GM06990 (cell line): ENCODE results near the gene SEMA5A.

Experiments
- DNase-seq: peaks from one replicate; pipeline ENCODE4 v3.0.0-alpha.2; 2011; ENCODE audit not compliant: insufficient read length; ENCODE audit errors: extremely low read depth
- H3K27me3 ChIP-seq: replicated peaks from 2 replicates; pipeline ENCODE4 v1.6.0; 2011; ENCODE audit warnings: low read length; ENCODE audit not compliant: control insufficient read depth, insufficient read depth
- H3K36me3 ChIP-seq: 2 replicates; pipeline ENCODE4 v1.5.1; 2011; ENCODE audit warnings: low read length; ENCODE audit not compliant: control insufficient read depth, insufficient read depth
- H3K4me3 ChIP-seq: replicated peaks from 2 replicates; pipeline ENCODE4 v1.5.1; 2011; ENCODE audit warnings: low read depth, mild to moderate bottlenecking, control low read depth, low read length
- TF ChIP-seq, protein P1 (sequence below): IDR thresholded peaks from 2 replicates; pipeline ENCODE4 v1.5.1; 2011; ENCODE audit warnings: low read length, control low read depth, mild to moderate bottlenecking, inconsistent platforms; ENCODE audit not compliant: insufficient read depth, poor library complexity, severe bottlenecking

Gene SEMA5A

DNA sequence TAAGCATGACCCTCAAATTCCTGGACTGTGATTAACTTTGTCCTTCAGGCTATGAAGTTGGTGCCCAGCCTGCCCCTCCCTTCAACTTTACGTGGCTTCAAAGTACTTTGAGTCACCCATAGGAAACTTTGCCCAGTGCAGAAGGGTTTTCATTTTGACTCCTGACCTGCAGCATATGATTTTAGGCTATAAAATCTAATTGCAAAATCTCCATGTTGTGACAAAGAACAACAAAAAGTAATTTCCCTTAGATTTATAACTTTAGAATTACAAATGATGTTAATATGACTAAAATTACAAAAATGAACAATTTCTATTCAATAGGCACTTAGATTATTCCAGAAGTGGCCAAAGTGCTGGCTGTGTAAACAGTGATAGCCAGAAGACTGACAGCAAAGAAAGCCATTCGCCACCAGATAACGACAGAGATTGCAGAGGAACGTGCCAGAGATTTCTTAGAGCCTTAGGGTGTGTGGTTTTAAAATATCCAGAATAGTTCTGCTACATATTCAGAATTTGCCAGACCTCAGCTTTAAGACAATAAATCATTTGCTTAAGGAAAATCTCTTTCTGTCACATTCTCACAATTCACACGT lies 197.4 kb downstream of the SEMA5A start:
- H3K27me3 ChIP-seq, result no peaks in the 10 kb centered on the region
- no peak for DNase-seq
- no peak overlapping the region for H3K4me3 ChIP-seq
- H3K36me3 ChIP-seq, result no peaks in the 10 kb centered on the region
- TF ChIP-seq, protein P1, sequence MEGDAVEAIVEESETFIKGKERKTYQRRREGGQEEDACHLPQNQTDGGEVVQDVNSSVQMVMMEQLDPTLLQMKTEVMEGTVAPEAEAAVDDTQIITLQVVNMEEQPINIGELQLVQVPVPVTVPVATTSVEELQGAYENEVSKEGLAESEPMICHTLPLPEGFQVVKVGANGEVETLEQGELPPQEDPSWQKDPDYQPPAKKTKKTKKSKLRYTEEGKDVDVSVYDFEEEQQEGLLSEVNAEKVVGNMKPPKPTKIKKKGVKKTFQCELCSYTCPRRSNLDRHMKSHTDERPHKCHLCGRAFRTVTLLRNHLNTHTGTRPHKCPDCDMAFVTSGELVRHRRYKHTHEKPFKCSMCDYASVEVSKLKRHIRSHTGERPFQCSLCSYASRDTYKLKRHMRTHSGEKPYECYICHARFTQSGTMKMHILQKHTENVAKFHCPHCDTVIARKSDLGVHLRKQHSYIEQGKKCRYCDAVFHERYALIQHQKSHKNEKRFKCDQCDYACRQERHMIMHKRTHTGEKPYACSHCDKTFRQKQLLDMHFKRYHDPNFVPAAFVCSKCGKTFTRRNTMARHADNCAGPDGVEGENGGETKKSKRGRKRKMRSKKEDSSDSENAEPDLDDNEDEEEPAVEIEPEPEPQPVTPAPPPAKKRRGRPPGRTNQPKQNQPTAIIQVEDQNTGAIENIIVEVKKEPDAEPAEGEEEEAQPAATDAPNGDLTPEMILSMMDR, result no peak

DNA sequence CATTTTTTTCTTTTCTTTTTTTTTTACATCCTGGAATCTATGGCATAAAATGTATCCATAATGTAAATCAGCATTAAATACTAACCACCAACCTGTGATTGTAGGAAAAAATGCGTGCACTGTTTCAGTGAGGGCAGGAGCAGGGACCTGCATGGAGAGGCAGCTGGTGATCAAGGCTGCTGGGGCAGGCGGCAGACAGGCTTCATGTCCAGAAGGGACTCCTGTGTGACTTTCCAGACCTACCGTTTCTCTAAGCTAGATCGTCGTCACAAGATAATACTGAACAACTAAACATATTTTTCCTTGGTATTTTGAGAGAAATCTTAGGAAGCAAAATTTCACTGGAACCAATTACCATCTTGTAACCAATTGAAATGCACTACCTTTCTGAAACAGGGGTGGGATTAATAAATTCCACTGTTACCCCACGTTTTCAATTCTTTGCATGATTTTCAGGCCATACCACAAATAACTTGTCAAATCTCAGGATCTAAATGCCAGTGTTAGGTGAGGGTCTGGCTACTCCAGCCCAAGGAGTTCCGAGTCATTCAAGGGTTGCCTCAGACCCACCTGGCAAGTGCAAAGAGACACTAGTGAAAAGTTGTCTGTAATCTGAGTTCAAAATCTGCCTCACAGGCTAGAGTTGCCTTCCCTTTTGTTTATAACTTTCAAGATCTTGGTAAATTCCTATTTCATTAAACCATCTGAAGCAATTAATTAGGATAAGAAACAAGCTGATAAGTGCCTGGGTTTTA lies 198.2 kb downstream of the SEMA5A start:
- TF ChIP-seq, protein P1, result no peak
- no peak for DNase-seq
- Histone ChIP-seq H3K27me3 (no peaks in the 10 kb centered on the region), H3K4me3 (no peak overlapping the region), H3K36me3 (no peaks in the 10 kb centered on the region)

DNA sequence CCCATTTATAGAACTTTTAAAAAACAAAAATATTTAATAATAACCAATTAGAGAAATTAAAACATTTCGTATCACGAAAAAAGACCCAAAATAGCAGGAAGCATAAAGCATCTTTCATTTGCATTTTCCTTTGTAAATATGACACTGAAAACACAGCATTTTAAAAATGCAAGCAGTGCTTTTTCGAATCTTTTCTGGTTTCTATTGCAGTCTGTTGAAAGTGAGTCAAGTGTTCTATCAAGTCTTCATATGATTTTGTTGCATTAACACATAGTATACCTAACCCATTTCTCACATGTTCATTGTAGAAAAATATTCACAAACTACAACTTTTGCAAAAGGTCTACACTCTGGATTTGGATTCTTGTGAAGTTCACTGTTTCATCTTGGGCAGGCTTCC lies 198.8 kb downstream of the SEMA5A start:
- no peak for DNase-seq
- TF ChIP-seq, protein P1, result no peak
- Histone ChIP-seq H3K36me3 (no peaks in the 10 kb centered on the region), H3K4me3 (no peak overlapping the region), H3K27me3 (no peaks in the 10 kb centered on the region)

DNA sequence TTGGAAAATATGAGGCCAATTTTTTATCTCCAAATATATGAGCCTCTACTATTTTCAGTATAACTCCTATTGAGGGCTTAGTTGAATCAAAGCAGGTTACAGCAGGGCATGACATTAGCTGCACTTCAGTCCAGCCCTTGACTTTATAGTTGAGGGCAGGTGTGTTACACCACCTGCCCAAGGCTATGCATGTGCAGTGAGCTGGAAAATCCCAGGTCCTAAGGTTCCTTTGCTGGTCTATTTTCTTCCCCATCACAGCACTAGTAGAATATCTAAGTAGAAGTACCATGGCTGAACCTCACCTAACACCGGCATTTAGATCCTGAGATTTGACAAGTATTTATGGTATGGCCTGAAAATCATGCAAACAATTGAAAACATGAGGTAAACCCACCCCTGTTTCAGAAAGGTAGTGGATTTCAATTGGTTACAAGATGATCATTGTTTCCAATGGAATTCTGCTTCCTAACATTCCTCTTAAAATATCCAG lies 201.1 kb downstream of the SEMA5A start:
- Histone ChIP-seq H3K27me3 (no peaks in the 10 kb centered on the region), H3K4me3 (no peak overlapping the region), H3K36me3 (no peaks in the 10 kb centered on the region)
- TF ChIP-seq, protein P1, result no peak
- DNase-seq, result no peak

DNA sequence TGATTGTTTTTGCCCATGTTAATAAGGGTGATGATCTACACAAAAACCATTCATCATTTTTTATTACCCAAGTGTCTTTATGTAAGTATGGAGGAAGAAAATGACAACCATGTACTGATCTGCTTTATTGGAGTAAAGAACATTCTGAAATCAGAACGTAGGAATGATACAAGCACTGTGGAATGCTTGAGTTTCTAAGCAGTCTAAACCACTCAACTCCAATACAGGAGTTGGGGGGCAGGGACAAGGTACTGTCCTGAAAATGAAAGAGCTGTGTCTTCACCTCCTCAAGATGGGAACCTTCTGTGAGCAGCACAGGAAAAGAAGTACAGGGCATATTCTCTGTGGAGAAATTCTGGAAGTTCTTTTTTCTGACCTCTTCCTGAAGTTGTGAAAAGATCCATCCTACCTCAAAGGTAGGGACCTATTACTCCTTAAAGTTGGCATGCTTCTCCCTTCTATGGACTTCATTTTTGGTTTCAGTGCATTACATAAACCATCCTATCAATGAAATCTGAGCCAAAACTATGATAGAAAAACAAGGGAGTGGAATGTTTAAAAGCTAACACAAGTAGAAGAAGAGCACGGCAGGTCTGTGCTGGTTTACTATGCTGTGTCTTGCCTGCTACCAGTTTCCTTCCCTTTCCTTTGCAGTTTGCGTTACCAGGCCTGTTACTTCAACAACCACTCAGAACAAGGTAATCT lies 202.6 kb downstream of the SEMA5A start:
- Histone ChIP-seq H3K27me3 (no peaks in the 10 kb centered on the region), H3K36me3 (no peaks in the 10 kb centered on the region), H3K4me3 (no peak overlapping the region)
- no peak for DNase-seq
- TF ChIP-seq, protein P1, result no peak
